Measurements from ENCODE around the gene EVX2.

GRCh38 chr2:176121190-176122051, 37.7 kb upstream of the EVX2 start:
- TF ChIP-seq CTCF (conservative IDR thresholded peaks at IDR 0.05; ENCODE audit: low read depth, low read length), result no peak
- TF ChIP-seq EZH2phosphoT487 (IDR thresholded peaks at IDR 0.05; ENCODE audit: borderline replicate concordance, low read length), result no peak

All from PC-3 (cell line).